IMR-90 (cell line): ENCODE measurements around the gene CRYBB2.
"Not testable (repeated sequence)": the region's sequence is repeated elsewhere in the genome, so short reads cannot be mapped to it uniquely, and the experiment has no call there.

Source experiments
- BHLHE40 ChIP-seq: fragments of 150-350 bp; IDR thresholded peaks from 2 replicates; pipeline ENCODE4 v1.6.1; 2016; ENCODE audit warnings: mild to moderate bottlenecking, low read depth, low read length
- CEBPB ChIP-seq: IDR thresholded peaks from 2 replicates; pipeline ENCODE4 v1.6.1; 2012; ENCODE audit warnings: low read depth, low read length, improper control_type of control experiment
- CTCF ChIP-seq: conservative IDR thresholded peaks from 2 replicates; pipeline ENCODE4 v1.5.1; 2012; ENCODE audit warnings: mild to moderate bottlenecking, low read depth, low read length, improper control_type of control experiment
- MXI1 ChIP-seq: IDR thresholded peaks from 2 replicates; pipeline ENCODE4 v1.6.1; 2012; ENCODE audit warnings: low read depth, mild to moderate bottlenecking, low read length, moderate library complexity, borderline replicate concordance
- NFE2L2 ChIP-seq: fragments of 150-350 bp; IDR thresholded peaks from 2 replicates; pipeline ENCODE4 v1.6.1; 2016; ENCODE audit warnings: low read depth, mild to moderate bottlenecking, low read length
- POLR2A ChIP-seq: IDR thresholded peaks from 2 replicates; pipeline ENCODE4 v1.6.1; 2012; ENCODE audit warnings: mild to moderate bottlenecking, low read depth, low read length
- RAD21 ChIP-seq: IDR thresholded peaks from 2 replicates; pipeline ENCODE4 v1.6.1; 2012; ENCODE audit warnings: low read length, improper control_type of control experiment
- RCOR1 ChIP-seq: IDR thresholded peaks from 2 replicates; pipeline ENCODE4 v1.6.1; 2012; ENCODE audit warnings: mild to moderate bottlenecking, low read length, improper control_type of control experiment; ENCODE audit not compliant: insufficient replicate concordance
- RFX5 ChIP-seq: IDR thresholded peaks from 2 replicates; pipeline ENCODE4 v1.8.0; 2012; ENCODE audit warnings: low read depth, mild to moderate bottlenecking, low read length, moderate library complexity
- SMC3 ChIP-seq: fragments of 150-350 bp; IDR thresholded peaks from 2 replicates; pipeline ENCODE4 v1.6.1; 2016; ENCODE audit warnings: low read depth, mild to moderate bottlenecking, antibody characterized with exemption, low read length, moderate library complexity
- USF2 ChIP-seq: fragments of 150-350 bp; IDR thresholded peaks from 2 replicates; pipeline ENCODE4 v1.6.1; 2017; ENCODE audit warnings: mild to moderate bottlenecking, antibody characterized with exemption, low read length, low read depth

GRCh38 chr22:25204547-25204946 is 14.9 kb upstream of the CRYBB2 start:
- TF ChIP-seq RAD21, POLR2A, CTCF, CEBPB, USF2, BHLHE40, MXI1, SMC3, RCOR1, RFX5, NFE2L2: not testable (repeated sequence)
